ENCODE data around the gene MPIG6B.
"Not testable (repeated sequence)": the region's sequence is repeated elsewhere in the genome, so short reads cannot be mapped to it uniquely, and the experiment has no call there.

Gene MPIG6B

GRCh38 chr6:31701666-31702404 is 21.3 kb upstream of the MPIG6B start:
- no peak for DNase-seq

DNA sequence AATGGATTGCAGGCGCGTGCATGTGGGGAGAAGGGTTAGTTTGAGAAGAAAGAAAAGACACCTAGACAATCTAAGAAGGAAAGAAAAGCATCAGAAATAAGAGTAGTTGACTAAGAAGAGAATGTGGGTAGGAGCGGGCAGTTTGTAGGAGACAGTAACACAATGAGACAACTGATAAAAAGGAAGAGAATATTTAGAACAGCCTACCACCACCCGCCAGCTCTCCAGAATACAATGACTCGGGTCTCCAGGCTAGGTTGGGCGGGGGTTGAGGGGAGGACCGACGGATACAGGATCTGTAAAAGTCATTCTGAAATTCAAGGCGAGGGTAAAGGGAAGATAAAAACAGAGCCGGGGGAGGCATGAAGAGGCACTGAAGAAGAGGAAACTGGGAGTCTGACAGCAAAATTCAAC is 20.8 kb upstream of the MPIG6B start:
- no peak for DNase-seq

DNA sequence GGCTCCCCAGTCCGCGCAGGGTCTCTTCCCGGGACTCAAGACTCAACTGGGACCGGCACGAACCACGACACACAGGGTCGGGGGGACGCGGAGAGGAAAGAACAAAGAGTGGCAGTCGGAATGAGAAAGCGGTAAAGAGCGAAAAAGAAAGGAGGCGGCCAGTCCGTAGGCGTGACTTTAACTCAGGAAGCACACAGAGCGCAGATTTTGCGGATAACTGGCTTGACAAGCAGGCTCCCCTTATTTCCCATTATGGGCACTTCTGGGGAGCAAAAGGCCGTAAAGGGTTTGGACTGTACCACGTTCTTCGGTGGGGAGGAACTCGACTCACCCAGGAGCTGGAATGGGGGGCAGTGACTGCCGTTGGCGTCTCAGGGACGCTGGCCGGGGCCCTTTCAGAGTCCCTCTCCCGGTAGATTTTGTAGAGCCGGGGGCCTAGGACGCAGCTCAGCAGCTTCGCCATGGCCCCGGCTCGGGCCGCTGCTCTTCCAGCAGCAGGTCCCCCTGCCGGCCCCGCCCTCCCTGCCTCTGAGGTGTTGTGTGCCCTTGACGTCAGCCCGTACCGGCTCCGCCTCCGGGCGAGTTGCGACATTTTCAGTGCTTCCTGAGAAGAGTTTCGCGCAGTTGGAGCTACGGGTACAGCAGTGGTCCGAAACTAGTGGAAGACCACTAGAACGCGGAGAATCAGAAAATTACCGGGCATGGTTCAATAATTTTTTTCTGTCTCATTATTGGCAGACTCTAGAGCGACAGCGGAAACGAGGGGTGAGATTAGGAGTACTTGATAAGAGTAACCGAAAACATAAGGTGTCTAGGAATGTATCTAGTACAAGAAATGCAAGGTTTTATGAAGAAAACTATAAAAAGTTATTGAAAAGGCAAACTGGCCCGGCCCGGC is 20.1 kb upstream of the MPIG6B start, which contains the start of gene ABHD16A:
ABHD16A (minus strand) TSS at position 506 of the 898 bp plus-strand sequence; CDS start at position 463, 43 bp downstream.
- DNase-seq = peak; percentile 94

- no peak for DNase-seq
Observed at GRCh38 chr6:31705931-31706330, 17.2 kb upstream of the MPIG6B start.

- DNase-seq = no peak
Observed at GRCh38 chr6:31706599-31706998, 16.6 kb upstream of the MPIG6B start, which contains the start of gene LY6G6F. LY6G6F (plus strand) TSS chr6:31706866; CDS start chr6:31706907, 41 bp downstream.

DNA sequence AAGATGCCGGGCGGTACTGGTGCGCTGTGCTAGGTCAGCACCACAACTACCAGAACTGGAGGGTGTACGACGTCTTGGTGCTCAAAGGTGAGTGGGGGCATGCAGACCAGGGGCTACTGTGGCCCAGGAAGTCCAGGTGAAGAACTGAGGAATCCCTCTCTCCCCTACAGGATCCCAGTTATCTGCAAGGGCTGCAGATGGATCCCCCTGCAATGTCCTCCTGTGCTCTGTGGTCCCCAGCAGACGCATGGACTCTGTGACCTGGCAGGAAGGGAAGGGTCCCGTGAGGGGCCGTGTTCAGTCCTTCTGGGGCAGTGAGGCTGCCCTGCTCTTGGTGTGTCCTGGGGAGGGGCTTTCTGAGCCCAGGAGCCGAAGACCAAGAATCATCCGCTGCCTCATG is 15.5 kb upstream of the MPIG6B start:
- no peak for DNase-seq

- no peak for DNase-seq
Observed at GRCh38 chr6:31708224-31708623, 14.9 kb upstream of the MPIG6B start.

DNA sequence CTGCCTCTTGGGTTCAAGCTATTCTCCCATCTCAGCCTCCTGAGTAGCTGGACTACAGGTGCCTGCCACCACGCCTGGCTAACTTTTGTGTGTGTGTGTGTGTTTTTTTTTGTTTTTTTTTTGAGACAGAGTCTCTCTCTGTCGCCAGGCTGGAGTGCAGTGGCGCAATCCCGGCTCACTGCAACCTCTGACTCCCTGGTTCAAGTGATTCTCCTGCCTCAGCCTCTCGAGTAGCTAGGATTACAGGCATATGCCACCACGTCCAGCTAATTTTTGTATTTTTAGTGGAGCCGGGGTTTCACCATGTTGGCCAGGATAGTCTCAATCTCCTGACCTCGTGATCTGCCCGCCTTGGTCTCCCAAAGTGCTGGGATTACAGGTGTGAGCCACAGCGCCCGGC is 14.0 kb upstream of the MPIG6B start:
- not testable (repeated sequence) for DNase-seq

- no peak for DNase-seq
Observed at GRCh38 chr6:31710523-31711219, 12.5 kb upstream of the MPIG6B start.

DNA sequence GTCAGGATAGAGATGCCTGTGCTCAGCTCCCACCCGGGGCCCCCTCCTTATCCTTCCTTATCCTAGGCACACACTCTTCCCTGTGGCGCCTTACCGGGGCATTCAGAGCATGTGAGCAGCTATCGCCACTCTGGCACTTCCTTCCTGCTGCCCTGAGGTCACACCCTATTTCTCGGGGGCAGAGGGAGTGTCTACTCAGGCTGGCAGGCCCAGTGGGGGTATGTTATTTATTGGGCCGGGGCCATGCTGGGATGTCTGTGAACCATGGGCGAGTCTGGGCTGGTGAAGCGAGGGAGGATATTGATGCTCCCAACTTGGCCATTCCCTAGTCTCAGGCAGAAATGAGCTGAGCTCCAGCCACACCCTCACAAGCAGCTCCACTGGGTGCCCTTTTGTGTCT is 11.9 kb upstream of the MPIG6B start:
- DNase-seq = no peak

- no peak for DNase-seq
Observed at GRCh38 chr6:31712296-31712695, 10.9 kb upstream of the MPIG6B start.

DNA sequence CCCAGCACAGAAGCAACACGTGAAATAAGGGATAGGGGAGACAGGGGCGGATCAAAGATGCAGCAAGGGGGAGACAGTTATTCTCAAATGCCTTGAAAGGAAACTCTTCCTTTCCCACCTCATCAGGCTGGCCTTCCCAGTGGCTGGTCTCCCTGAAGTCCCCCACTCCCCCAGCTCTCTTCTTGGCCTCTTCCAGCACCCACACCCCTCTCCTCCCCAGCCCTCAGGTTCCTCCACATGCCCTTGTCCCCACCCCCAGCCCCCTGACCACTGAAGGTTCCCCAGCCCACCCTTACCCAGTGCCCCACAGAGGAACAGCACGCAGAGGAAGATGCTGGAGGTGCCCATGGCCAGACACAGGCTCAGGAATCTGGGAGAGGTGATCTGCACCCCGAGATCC is 9.7 kb upstream of the MPIG6B start:
- no peak for DNase-seq

DNA sequence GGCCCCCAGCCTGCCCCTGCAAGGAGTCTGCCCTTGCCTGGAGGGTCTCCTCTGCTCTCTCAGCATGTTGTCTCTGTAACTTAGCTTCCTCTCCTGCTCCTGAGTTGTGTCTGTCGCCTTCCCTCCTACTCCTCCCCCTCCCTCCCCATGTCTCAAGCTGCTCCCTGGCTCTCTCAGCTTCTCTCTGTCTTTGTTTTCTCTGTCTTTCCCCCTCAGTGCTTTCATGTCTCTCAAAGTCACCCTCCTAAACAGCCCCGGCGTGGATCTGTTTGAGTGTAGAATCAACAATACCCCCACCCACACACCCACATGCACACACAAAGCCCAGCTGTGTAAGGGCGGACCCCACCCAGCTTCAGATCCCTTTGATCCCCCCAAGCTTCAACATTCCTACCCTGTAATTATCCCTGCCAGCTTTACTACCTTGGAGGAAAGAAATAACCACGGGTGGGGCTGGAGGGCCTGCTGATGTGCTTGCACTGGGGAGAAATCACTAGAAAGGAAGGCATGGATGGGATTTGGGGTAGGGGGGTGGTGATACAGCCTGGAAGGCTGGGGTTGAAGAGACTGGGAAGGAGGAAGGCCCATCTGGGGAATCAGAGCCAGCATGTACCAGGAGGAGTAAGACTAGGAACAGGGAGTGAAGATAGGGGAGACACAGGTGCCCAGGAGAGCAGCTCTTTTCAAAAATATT is 9.0 kb upstream of the MPIG6B start:
- DNase-seq = no peak

DNA sequence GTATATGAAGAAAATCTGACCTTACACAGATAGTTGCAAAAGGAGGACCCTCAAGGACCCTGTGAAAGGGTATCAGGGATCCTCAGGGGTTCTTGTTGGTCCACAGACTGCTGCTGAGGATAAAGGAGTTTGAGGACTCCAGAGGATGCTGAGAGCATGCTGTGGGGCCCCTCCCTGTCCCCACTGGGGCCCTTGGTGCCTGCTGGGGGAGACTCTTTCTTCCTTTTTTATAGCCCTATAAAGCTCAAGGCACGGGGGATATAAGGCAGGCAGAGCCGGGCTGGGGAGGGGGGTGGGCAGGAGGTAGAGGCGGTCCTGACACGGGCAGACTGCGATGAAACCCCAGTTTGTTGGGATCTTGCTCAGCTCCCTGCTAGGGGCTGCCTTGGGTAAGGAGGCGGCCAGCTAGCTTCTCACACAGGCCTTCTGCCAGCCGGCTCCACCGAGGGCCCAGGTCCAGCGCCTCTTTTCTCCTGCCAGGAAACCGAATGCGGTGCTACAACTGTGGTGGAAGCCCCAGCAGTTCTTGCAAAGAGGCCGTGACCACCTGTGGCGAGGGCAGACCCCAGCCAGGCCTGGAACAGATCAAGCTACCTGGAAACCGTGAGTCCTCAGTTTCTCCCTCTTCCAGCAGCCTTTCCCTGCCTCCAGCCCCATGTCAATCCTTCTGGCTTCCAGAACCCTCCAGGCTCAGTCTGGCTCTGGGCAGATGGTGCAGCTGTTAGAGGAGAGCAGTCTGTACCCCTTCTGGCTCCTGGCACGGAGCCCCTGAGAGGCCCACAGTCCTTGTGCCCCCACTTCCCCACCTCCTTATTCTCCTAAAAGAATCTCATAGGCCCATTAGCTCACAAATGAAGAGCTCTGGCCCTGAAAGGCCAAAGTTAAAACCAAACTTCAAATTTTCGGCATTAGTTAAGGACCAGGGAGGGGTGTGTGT is 7.9 kb upstream of the MPIG6B start, which contains the start of gene LY6G6D:
LY6G6D (plus strand) TSS at position 327 of the 937 bp plus-strand sequence; CDS start at position 335, 8 bp downstream.
- DNase-seq = no peak

- DNase-seq = no peak
Observed at GRCh38 chr6:31717499-31718222, 5.5 kb upstream of the MPIG6B start.

GRCh38 chr6:31718265-31718664 is 4.9 kb upstream of the MPIG6B start:
- no peak for DNase-seq

DNA sequence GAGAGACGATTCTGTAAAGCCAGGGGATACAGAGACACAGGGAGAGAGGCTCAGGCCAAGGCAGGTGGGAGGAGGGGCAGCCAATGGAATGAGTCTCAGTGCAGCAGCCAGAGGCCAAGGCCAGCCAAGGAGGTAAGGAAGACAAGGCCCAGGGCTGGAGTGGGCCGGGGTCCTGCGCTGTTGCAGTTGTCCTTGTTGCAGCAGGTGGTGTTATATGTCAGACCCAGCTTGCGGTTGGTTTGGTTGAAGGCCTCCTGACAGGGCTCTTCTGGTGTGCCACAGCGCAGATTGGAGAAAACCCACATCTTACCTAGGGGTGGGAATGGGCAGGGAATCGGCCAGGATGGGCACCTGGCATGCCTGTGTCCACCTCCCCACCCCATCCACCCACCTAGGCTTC is 4.2 kb upstream of the MPIG6B start:
- DNase-seq = no peak

DNA sequence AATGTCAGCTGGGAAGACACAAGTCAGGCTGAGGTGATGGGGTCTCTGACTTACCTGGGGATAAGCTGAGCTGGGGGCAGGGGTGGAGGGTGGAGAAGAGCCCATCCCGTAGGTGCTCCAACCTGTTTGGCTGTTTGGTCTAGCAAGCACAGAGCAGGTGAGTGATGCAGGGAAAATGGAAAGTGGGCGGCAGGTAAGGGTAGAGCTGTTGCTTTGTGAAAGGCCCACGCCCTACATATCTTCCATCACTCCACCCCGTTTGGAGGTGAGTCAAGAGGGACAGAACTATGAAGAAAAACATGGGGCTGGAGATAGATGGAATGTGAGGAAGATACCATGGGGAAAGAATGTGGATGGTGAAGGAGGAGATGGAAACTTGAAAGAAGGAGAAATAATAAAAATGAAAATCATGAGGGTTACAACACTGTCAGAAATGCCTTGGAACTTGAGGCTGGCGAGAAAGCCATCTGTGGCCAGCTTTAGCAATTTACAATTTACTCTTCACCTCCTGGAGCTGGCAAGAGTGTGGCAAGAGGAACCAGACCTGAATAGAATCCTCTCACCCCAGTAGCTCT is 2.9 kb upstream of the MPIG6B start:
- no peak for DNase-seq

- no peak for DNase-seq
Observed at GRCh38 chr6:31721351-31722020, 1.7 kb upstream of the MPIG6B start, which contains the start of gene LY6G6C. LY6G6C (minus strand) TSS chr6:31721746; CDS start chr6:31721679, 67 bp downstream.
